Activated CD4-positive, alpha-beta T cell treated with anti-CD3 and anti-CD28 coated beads, Interleukin-2, amount 10 ng/mL, durations not matched to agents 7 days and 5 days (primary cell): ENCODE data around the gene SLC6A6. TPM values are rescaled to one million over a fixed set of nuclear protein-coding genes. Genes with fewer than 3 reads are reported as not detected.
A peak's percentile ranks its signal among the peaks of the same experiment; 100 is the strongest.

Experiments used
- CTCF ChIA-PET: fragments of 350-600 bp; sonication (Branson Sonifier 250); formaldehyde crosslinking; loops from one replicate; lab custom pipeline; 2021; ENCODE audit warnings: antibody characterized with exemption; lab: Charles Lee
- POLR2A ChIA-PET: fragments of 350-600 bp; sonication (Branson Sonifier 250); formaldehyde crosslinking; loops from one replicate; lab custom pipeline; 2021; ENCODE audit warnings: antibody characterized with exemption; lab: Charles Lee
- DNase-seq: peaks from one replicate; pipeline ENCODE4 v3.0.0-alpha.2; 2020
- H3K27ac Mint-ChIP-seq: one replicate; pipeline ENCODE4 v1.8.0; 2021; ENCODE audit warnings: mild to moderate bottlenecking, moderate library complexity, mixed read lengths
- H3K27me3 Mint-ChIP-seq: one replicate; pipeline ENCODE4 v1.8.0; 2021; ENCODE audit warnings: mixed read lengths
- H3K36me3 Mint-ChIP-seq: one replicate; pipeline ENCODE4 v1.8.0; 2021; ENCODE audit warnings: low read depth, mixed read lengths
- H3K4me1 Mint-ChIP-seq: one replicate; pipeline ENCODE4 v1.8.0; 2021; ENCODE audit warnings: mixed read lengths
- H3K4me3 Mint-ChIP-seq: one replicate; pipeline ENCODE4 v1.8.0; 2021; ENCODE audit warnings: mild to moderate bottlenecking, moderate library complexity, mixed read lengths
- H3K9me3 Mint-ChIP-seq: one replicate; pipeline ENCODE4 v1.8.0; 2021; ENCODE audit warnings: mixed read lengths
- total RNA-seq, 2 experiments: library from RNA; stranded (reverse); gene quantifications; one replicate each; pipeline ENCODE4 v1.2.3, GENCODE V29; 2021

Gene SLC6A6
- total RNA-seq, 2 experiments from 2014 or later, result 42.0 to 43.1 TPM

DNA sequence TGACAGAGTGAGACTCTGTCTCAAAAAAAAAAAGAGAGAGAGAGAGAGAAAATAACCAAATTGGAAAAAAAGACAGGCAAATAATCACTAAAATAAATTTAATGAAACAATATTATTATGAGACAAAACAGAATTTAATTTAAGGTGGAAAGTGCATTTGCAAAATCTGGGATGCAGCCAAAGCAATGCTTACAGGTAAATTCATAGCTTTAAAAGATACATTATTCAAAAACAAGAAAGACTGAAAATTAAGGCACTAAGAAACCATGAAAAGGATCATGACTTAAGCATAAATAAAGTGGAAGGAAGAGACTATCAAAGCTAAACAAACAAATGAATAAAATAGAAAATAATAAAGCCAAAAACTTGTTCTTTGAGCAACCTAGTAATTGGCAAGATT, 100.1 kb downstream of the SLC6A6 start:
- POLR2A ChIA-PET, result no interaction called here
- CTCF ChIA-PET, result no interaction called here
- Mint-ChIP-seq H3K4me1 (no peaks in the 10 kb centered on the region), H3K27me3 (peaks cover 16% of the 10 kb centered on the region), H3K36me3 (no peaks in the 10 kb centered on the region), H3K27ac (no peak overlapping the region), H3K4me3 (no peak overlapping the region), H3K9me3 (peaks cover 11% of the 10 kb centered on the region)
- no peak for DNase-seq

DNA sequence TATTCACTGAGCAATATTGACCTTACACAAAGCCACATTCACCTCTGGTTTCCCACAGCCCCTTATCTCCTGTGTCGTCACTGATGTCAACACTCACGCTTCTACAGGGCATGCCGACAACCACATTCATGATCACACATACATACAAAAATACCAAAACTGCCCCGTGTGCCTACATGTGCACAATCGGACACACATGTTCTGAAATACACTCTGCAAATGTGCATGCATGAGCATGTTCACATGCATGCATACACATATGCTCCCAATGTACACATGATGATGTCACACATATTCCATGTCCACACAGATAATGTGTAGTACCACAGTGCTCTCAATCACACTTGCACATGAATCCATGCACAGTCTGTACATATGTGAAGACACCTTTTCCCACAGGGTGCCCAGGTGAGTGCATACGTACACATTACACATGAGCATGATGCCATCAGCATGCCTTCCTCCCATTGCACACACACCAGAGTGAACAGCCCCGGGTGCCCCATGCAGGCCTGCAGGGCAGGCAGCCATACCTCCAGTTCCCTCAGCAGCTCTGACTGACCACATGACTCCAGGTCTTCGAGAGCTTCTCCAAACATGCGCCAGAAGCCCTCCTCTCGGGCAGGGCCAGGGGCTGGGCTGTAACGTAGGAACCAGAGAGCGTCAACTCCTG, 100.8 kb downstream of the SLC6A6 start:
- Mint-ChIP-seq H3K4me1 (no peaks in the 10 kb centered on the region), H3K36me3 (no peaks in the 10 kb centered on the region), H3K4me3 (no peak overlapping the region), H3K27ac (no peak overlapping the region), H3K27me3 (peaks cover 16% of the 10 kb centered on the region), H3K9me3 (peaks cover 11% of the 10 kb centered on the region)
- ChIA-PET CTCF (no interaction called here), POLR2A (no interaction called here)
- no peak for DNase-seq

DNA sequence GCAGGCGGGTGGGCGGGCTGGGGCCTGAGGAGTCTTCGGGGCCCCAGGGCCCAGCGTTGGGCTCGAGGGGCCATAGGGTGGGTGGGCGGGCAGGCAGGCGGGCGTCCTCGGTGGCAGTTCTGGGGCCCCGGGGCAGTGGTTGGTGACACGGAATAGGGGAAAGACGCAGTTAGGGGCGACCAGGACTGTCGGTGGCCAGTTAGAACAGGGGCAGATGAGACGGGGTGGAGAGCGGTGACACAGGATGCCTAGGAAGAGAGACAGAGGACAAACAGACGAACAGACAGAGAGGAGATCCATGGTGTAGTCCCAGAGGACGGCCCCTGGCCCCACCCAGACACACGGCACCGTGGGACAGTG, 101.3 kb downstream of the SLC6A6 start:
- CTCF ChIA-PET, result no interaction called here

DNA sequence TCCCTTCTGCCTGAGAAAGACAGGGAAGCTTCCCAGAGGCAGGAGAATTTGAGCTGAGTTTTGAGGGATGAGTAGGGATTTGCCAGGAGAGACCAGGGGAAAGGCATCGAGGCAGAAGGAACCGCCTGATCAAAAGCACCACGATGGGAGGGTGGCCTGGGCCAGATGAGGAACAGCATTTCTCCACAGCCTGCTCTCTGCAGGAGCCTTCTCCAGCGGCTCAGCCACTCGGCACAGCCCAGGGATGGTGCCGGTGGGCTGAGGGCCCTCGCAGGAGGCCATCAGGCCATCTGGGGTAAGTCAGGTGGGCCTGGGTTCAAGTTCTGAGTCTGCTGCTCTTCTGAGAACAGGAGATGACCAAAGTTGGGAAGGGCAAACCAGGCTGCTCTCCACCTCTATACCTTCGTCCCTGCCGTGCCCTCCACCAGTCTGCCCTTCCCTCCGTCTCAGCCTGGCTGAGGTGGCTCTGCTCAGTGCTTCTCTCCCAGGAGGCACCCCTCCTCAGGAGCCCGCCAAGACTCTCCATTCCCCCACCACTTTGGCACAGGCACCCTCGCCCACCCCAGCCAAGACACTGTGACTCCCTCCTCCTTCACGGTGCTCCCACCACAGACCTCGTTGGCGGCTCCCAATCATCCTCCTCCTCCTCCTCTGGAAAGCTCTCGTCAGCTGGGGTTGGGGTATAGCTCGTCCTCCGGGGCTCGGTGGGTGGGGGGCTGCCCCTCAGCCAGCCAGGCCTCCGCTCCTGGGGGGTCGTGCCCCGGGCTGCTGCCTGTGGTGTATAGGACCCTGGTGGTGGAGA, 102.8 kb downstream of the SLC6A6 start:
- peaks cover 5% of the 10 kb centered on the region for H3K27me3 Mint-ChIP-seq
- POLR2A ChIA-PET, result no interaction called here
- no peak overlapping the region for H3K4me3 Mint-ChIP-seq
- H3K27ac Mint-ChIP-seq, result no peak overlapping the region
- CTCF ChIA-PET, result no interaction called here
- no peaks in the 10 kb centered on the region for H3K36me3 Mint-ChIP-seq
- no peak for DNase-seq
- H3K4me1 Mint-ChIP-seq, result no peaks in the 10 kb centered on the region
- peaks cover 11% of the 10 kb centered on the region for H3K9me3 Mint-ChIP-seq

More for the DNA sequence above, 101.3 kb downstream of the SLC6A6 start:
- no peak for DNase-seq
- POLR2A ChIA-PET, result no interaction called here
- Mint-ChIP-seq H3K4me3 (no peak overlapping the region), H3K9me3 (peaks cover 11% of the 10 kb centered on the region), H3K27me3 (peaks cover 15% of the 10 kb centered on the region), H3K4me1 (no peaks in the 10 kb centered on the region), H3K36me3 (no peaks in the 10 kb centered on the region), H3K27ac (no peak overlapping the region)

DNA sequence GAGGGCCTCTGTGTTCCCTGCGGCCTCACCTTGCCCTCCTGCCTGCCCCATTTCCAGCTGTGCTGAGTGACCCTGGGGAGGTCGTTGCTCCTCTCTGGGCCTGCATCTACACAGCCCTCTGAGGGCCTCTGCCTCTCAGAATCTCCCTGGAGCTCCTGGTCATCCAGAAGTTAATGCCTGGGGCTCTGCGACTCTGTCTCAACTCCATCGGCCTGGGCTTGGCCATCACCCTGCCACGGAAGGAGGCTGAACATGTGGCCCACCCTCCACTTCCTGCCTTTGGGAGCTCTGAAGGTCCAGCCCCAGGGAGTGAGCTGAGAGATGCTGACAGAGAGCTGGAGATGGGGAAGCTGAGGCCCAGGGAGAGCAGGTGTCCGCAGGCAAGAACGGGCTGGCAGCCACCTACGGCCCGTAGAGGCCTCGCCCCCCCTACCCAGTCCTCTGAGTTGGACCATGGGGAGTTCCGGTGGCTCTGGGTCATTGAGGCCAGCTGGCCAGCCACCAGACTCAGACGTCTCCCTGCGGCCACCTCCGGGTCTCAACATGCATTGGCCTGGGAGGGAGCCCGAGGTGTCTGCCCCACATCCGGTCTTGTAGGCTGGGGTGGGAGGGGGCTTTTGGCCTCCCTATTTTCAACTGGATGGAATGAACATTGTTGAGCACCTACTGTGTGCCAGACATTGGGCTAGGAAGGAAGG, 103.5 kb downstream of the SLC6A6 start:
- H3K4me1 Mint-ChIP-seq, result no peaks in the 10 kb centered on the region
- peaks cover 9% of the 10 kb centered on the region for H3K9me3 Mint-ChIP-seq
- H3K27me3 Mint-ChIP-seq, result peaks cover 2% of the 10 kb centered on the region
- CTCF ChIA-PET, result no interaction called here
- H3K27ac Mint-ChIP-seq, result no peak overlapping the region
- POLR2A ChIA-PET, result no interaction called here
- no peak for DNase-seq
- H3K36me3 Mint-ChIP-seq, result no peaks in the 10 kb centered on the region
- no peak overlapping the region for H3K4me3 Mint-ChIP-seq

DNA sequence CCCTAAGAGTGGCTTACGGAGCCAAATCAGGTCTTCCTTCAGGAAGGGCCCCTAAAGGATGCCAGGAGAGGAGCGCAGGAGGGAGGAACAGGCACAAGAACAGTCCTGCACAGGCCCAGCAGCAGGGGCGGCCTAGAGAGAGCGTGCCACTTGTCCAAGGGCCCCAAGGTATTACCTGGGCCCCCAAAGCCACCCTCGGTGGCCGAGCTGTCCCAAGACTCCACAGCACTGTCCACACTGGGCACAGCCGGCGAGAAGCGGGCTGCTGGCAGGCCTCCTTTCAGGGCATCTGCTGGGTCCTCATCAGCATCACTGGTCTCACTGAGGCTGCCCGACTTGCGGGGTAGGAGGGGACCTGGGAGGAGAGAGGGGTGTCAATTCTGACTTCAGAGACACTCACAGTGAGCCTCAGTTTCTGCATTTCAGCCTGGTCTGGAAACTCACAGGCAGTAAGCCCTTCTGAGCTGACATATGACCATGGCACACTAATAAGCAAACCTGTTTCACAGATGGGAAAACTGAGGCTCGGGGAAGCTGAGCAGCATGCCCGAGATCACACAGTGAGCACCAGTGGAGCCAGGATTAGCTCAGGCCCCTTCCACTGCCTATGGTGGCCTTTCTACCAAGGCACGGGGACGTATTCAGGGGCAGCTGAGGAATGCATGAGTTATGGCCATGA, 104.4 kb downstream of the SLC6A6 start:
- H3K4me1 Mint-ChIP-seq, result no peaks in the 10 kb centered on the region
- DNase-seq, result no peak

DNA sequence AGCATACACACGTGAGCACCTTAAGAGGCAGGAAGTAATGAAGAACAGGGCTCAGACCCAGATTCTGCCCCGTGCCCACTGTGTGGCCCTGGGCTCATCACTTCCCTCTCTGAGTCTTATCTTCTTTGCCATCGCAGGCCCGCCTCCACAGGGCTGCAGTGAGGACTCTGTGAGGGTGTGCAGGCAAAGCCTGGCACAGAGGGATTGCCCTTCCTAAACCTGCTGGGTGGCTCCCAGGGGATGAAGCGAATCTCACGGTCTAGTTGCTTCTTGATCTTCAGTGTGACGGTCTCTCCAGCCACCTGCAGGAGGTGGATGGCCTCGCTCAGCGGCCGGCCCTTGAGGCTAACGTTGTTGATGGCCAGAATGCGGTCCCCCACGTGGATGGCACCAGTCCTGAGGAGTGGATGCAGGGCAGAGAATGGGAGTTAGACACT, 104.9 kb downstream of the SLC6A6 start:
- CTCF ChIA-PET, result interaction anchor here (1.6 kb wide), 1 partner anchor 414 kb away, joined by 3 read pairs; no protein-coding TSS in a partner anchor
- no peaks in the 10 kb centered on the region for H3K27me3 Mint-ChIP-seq
- POLR2A ChIA-PET, result no interaction called here
- no peak overlapping the region for H3K27ac Mint-ChIP-seq
- H3K4me1 Mint-ChIP-seq, result no peaks in the 10 kb centered on the region
- H3K4me3 Mint-ChIP-seq, result no peak overlapping the region
- no peaks in the 10 kb centered on the region for H3K36me3 Mint-ChIP-seq
- DNase-seq, result no peak
- H3K9me3 Mint-ChIP-seq, result peaks cover 9% of the 10 kb centered on the region

More for the DNA sequence above, 104.4 kb downstream of the SLC6A6 start:
- Mint-ChIP-seq H3K4me3 (no peak overlapping the region), H3K27me3 (no peaks in the 10 kb centered on the region), H3K36me3 (no peaks in the 10 kb centered on the region), H3K9me3 (peaks cover 9% of the 10 kb centered on the region), H3K27ac (no peak overlapping the region)
- POLR2A ChIA-PET, result no interaction called here
- CTCF ChIA-PET, result interaction anchor here (1.6 kb wide), 1 partner anchor 414 kb away, joined by 3 read pairs; no protein-coding TSS in a partner anchor

DNA sequence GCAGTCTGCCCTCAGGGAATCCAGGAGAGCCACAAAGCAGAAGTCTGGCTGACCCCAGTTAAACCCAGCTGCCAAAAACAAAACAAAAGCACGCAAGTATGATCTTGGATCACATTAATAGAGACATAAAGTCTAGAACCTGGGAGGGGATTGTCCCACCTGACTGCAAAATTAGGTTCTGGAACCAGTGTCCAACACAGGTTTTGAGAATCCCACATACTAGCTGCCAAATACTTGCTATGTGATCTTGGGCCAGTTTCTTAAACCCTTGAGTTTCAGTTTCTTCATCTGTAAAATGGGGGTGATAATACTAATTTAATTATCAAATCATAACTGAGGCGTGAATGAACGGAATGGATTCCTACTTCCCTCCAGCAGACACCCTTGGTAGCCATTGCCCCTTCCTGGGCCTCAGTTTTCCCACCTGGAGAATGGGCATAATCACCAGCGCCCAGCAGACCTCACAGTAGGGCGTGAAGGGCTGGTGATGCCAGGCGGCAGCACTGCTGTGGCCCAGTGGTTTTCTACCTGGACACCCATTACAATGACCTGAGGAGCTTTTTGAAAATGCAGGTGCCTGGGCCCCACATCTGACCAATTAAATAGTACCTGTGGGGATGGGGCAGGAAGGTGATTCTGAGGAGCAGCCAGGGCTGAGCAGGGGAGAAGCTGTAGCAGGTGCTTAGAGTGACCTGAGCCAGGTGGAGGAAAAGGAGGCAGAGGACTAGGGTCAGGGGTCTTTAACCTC, 105.5 kb downstream of the SLC6A6 start:
- H3K27ac Mint-ChIP-seq, result no peak overlapping the region
- no peaks in the 10 kb centered on the region for H3K27me3 Mint-ChIP-seq
- H3K4me3 Mint-ChIP-seq, result no peak overlapping the region
- CTCF ChIA-PET, result interaction anchor here (1.6 kb wide), 1 partner anchor 413 kb away, joined by 3 read pairs; no protein-coding TSS in a partner anchor
- peaks cover 5% of the 10 kb centered on the region for H3K9me3 Mint-ChIP-seq
- H3K4me1 Mint-ChIP-seq, result no peaks in the 10 kb centered on the region
- no peaks in the 10 kb centered on the region for H3K36me3 Mint-ChIP-seq
- DNase-seq, result no peak
- POLR2A ChIA-PET, result no interaction called here

DNA sequence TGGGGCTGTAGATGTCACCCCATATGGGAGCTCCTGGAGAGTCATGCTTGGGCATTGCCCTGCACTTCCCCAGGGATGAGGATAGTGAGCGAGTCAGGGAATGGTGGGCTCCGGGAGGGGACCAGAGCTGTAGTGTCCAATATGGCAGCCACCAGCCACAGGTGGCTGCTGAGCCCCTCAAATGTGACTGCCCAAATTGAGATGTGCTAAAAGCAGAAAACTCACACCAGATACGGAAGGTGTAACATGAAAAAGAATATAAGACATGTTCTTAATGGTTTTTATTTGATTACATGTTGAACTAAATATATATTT, 106.1 kb downstream of the SLC6A6 start:
- DNase-seq, result no peak
- Mint-ChIP-seq H3K4me1 (no peaks in the 10 kb centered on the region), H3K36me3 (no peaks in the 10 kb centered on the region), H3K27ac (no peak overlapping the region), H3K9me3 (no peaks in the 10 kb centered on the region), H3K27me3 (no peaks in the 10 kb centered on the region), H3K4me3 (no peak overlapping the region)
- ChIA-PET POLR2A (no interaction called here), CTCF (no interaction called here)

DNA sequence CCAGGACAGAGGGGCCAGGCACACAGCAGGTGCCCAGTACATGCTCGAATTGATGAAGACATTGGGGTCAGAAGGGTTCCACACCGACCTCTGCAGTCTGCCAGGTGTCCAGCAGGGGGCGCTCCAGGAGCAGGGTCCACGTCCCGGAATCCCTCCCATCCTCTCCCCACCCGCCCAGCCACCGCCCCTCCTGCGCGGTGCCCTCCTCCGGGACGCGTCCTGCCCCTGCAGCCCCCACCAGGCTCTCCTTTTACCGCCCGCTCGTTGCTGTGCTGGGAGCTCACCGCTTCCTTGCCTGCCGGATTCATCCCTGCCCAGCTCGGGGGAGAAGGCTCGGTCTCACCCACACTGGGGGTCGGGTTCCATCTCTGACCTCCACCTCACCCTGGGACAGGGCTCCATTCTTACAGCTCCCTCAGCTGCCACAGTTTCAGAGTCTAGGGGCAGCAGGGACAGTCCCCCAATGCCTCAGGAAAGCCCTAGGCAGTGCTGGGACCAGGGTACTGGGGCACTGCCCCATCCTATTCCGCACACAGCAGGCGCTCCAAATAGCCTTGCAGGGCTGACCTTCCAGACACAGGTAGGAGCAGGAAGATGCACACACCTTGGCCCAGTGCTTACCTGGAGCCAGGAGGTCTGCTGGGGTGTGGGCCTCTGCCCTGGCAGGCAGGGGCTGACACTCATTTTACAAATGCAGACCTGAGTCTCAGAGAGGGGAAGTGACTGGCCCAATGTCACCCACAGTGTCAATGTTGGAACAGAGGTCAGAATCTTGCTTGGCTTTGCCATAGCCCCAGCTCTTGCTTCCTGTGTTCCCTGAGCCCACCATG, 106.8 kb downstream of the SLC6A6 start:
- Mint-ChIP-seq H3K4me1 (no peaks in the 10 kb centered on the region), H3K9me3 (no peaks in the 10 kb centered on the region), H3K36me3 (no peaks in the 10 kb centered on the region), H3K27me3 (no peaks in the 10 kb centered on the region), H3K27ac (no peak overlapping the region), H3K4me3 (no peak overlapping the region)
- POLR2A ChIA-PET, result no interaction called here
- CTCF ChIA-PET, result interaction anchor here (0.6 to 0.7 kb wide), 3 partner anchors 10 to 326 kb away, joined by 3 read pairs; no protein-coding TSS in a partner anchor
- DNase-seq, result peak; percentile 70

DNA sequence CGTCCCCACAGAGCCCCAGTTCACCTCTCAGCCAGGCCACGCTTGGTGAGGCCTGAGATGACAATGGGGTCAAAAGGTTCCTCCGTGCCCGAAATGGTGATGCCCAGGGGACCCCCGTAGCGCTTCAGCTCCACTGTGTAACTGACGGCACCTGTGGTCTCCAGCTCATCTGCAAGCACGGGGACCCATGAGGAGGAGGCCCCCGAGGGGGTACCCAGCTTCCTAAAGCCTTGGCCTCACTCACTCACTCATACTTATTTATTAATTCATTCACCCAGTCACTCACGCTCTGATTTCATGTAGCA, 107.3 kb downstream of the SLC6A6 start:
- no peaks in the 10 kb centered on the region for H3K9me3 Mint-ChIP-seq
- no peak overlapping the region for H3K4me3 Mint-ChIP-seq
- ChIA-PET POLR2A (no interaction called here), CTCF (interaction anchor here (0.6 to 0.7 kb wide), 2 partner anchors 10 to 326 kb away, joined by 3 read pairs; no protein-coding TSS in a partner anchor)
- no peaks in the 10 kb centered on the region for H3K36me3 Mint-ChIP-seq
- H3K27me3 Mint-ChIP-seq, result no peaks in the 10 kb centered on the region
- DNase-seq, result no peak
- no peak overlapping the region for H3K27ac Mint-ChIP-seq
- H3K4me1 Mint-ChIP-seq, result no peaks in the 10 kb centered on the region
